Measurements from ENCODE around the gene PCDHGB3. TPM values are rescaled to one million over a fixed set of nuclear protein-coding genes. Genes with fewer than 3 reads are reported as not detected.

Gene PCDHGB3
- total and polyA plus RNA-seq, 2 donors: 0.14 to 0.33 TPM

- H3K9me3 ChIP-seq (ENCODE audit: control insufficient read depth in 2 of 2, insufficient read depth in 1 of 2, low read length in 1 of 2): peaks cover 9 to 39% of the 10 kb centered on the region in 2 donors
- H3K4me1 ChIP-seq (ENCODE audit: control insufficient read depth in 2 of 2, insufficient read depth in 2 of 2, low read length in 2 of 2): peaks cover 0 to 2% of the 10 kb centered on the region in 2 donors
- H3K4me3 ChIP-seq (ENCODE audit: low read length in 2 of 2): no peak within 1 kb of the TSS
- peaks cover under 1 to 47% of the 10 kb centered on the region in 2 donors for H3K27me3 ChIP-seq (ENCODE audit: control insufficient read depth in 2 of 2, insufficient read depth in 1 of 2, low read length in 1 of 2)
- DNase-seq (ENCODE audit: low read depth in 6 of 9, low spot score in 9 of 9): peak in 1 of 9 donors; percentile 4
- H3K27ac ChIP-seq (ENCODE audit: low read depth in 1 of 2, low read length in 1 of 2): no peak within 1 kb of the TSS
- H3K36me3 ChIP-seq (ENCODE audit: control insufficient read depth in 2 of 2, insufficient read depth in 2 of 2, low read length in 1 of 2): no peaks in the 10 kb centered on the region
- 22% methylated on average over 29 of the region's 29 CpGs for WGBS
These were observed 15.1 kb upstream of the PCDHGB3 start, which contains the start of gene PCDHGA4 for GRCh38 chr5:141354900-141355469. Gene PCDHGA4 (plus strand): TSS chr5:141355021. CDS start chr5:141355108, 87 bp downstream.

GRCh38 chr5:141355641-141356040 is 14.4 kb upstream of the PCDHGB3 start:
- H3K4me1 ChIP-seq (ENCODE audit: control insufficient read depth in 2 of 2, insufficient read depth in 2 of 2, low read length in 2 of 2): peaks cover 0 to 3% of the 10 kb centered on the region in 2 donors
- no peak for DNase-seq (ENCODE audit: low read depth in 6 of 9, low spot score in 9 of 9)
- H3K9me3 ChIP-seq (ENCODE audit: control insufficient read depth in 2 of 2, insufficient read depth in 1 of 2, low read length in 1 of 2): peaks cover 11 to 37% of the 10 kb centered on the region in 2 donors
- WGBS: 59% methylated on average over 24 of the region's 24 CpGs
- no peaks in the 10 kb centered on the region for H3K36me3 ChIP-seq (ENCODE audit: control insufficient read depth in 2 of 2, insufficient read depth in 2 of 2, low read length in 1 of 2)
- H3K4me3 ChIP-seq (ENCODE audit: low read length in 2 of 2): no peak overlapping the region
- H3K27ac ChIP-seq (ENCODE audit: low read depth in 1 of 2, low read length in 1 of 2): no peak overlapping the region
- peaks cover 3 to 48% of the 10 kb centered on the region in 2 donors for H3K27me3 ChIP-seq (ENCODE audit: control insufficient read depth in 2 of 2, insufficient read depth in 1 of 2, low read length in 1 of 2)

GRCh38 chr5:141356133-141356532 is 13.9 kb upstream of the PCDHGB3 start:
- DNase-seq (ENCODE audit: low read depth in 6 of 9, low spot score in 9 of 9): no peak
- Histone ChIP-seq H3K27me3 (ENCODE audit: control insufficient read depth in 2 of 2, insufficient read depth in 1 of 2, low read length in 1 of 2) (peaks cover 3 to 48% of the 10 kb centered on the region in 2 donors), H3K4me3 (ENCODE audit: low read length in 2 of 2) (no peak overlapping the region), H3K27ac (ENCODE audit: low read depth in 1 of 2, low read length in 1 of 2) (no peak overlapping the region), H3K4me1 (ENCODE audit: control insufficient read depth in 2 of 2, insufficient read depth in 2 of 2, low read length in 2 of 2) (peaks cover 0 to 3% of the 10 kb centered on the region in 2 donors), H3K36me3 (ENCODE audit: control insufficient read depth in 2 of 2, insufficient read depth in 2 of 2, low read length in 1 of 2) (no peaks in the 10 kb centered on the region), H3K9me3 (ENCODE audit: control insufficient read depth in 2 of 2, insufficient read depth in 1 of 2, low read length in 1 of 2) (peaks cover 11 to 34% of the 10 kb centered on the region in 2 donors)
- WGBS: 70% methylated on average over 5 of the region's 5 CpGs

- no peaks in the 10 kb centered on the region for H3K36me3 ChIP-seq (ENCODE audit: control insufficient read depth in 2 of 2, insufficient read depth in 2 of 2, low read length in 1 of 2)
- H3K4me3 ChIP-seq (ENCODE audit: low read length in 2 of 2): no peak overlapping the region
- 58% methylated on average over 19 of the region's 19 CpGs for WGBS
- peaks cover 16 to 41% of the 10 kb centered on the region in 2 donors for H3K9me3 ChIP-seq (ENCODE audit: control insufficient read depth in 2 of 2, insufficient read depth in 1 of 2, low read length in 1 of 2)
- H3K4me1 ChIP-seq (ENCODE audit: control insufficient read depth in 2 of 2, insufficient read depth in 2 of 2, low read length in 2 of 2): peaks cover 0 to 3% of the 10 kb centered on the region in 2 donors
- H3K27me3 ChIP-seq (ENCODE audit: control insufficient read depth in 2 of 2, insufficient read depth in 1 of 2, low read length in 1 of 2): peaks cover 3 to 49% of the 10 kb centered on the region in 2 donors
- no peak overlapping the region for H3K27ac ChIP-seq (ENCODE audit: low read depth in 1 of 2, low read length in 1 of 2)
- DNase-seq (ENCODE audit: low read depth in 6 of 9, low spot score in 9 of 9): no peak
These were observed 13.1 kb upstream of the PCDHGB3 start for GRCh38 chr5:141356950-141357349.

GRCh38 chr5:141359790-141360426 is 10.1 kb upstream of the PCDHGB3 start, which contains the start of gene PCDHGB2:
Gene PCDHGB2 (plus strand): TSS chr5:141359994. CDS start chr5:141360136, 142 bp downstream.
- Histone ChIP-seq H3K27ac (ENCODE audit: low read depth in 1 of 2, low read length in 1 of 2) (no peak within 1 kb of the TSS), H3K27me3 (ENCODE audit: control insufficient read depth in 2 of 2, insufficient read depth in 1 of 2, low read length in 1 of 2) (peaks cover 13 to 62% of the 10 kb centered on the region in 2 donors), H3K36me3 (ENCODE audit: control insufficient read depth in 2 of 2, insufficient read depth in 2 of 2, low read length in 1 of 2) (no peaks in the 10 kb centered on the region), H3K4me3 (ENCODE audit: low read length in 2 of 2) (peak within 1 kb of the TSS; percentile 28 to 38), H3K9me3 (ENCODE audit: control insufficient read depth in 2 of 2, insufficient read depth in 1 of 2, low read length in 1 of 2) (peaks cover 27 to 44% of the 10 kb centered on the region in 2 donors), H3K4me1 (ENCODE audit: control insufficient read depth in 2 of 2, insufficient read depth in 2 of 2, low read length in 2 of 2) (peaks cover 0 to 3% of the 10 kb centered on the region in 2 donors)
- DNase-seq (ENCODE audit: low read depth in 6 of 9, low spot score in 9 of 9): peak in 4 of 9 donors; percentile 8 to 52 (median 20)
- 24% methylated on average over 24 of the region's 24 CpGs for WGBS

GRCh38 chr5:141360685-141361084 is 9.4 kb upstream of the PCDHGB3 start:
- no peak overlapping the region for H3K27ac ChIP-seq (ENCODE audit: low read depth in 1 of 2, low read length in 1 of 2)
- peaks cover 25 to 39% of the 10 kb centered on the region in 2 donors for H3K9me3 ChIP-seq (ENCODE audit: control insufficient read depth in 2 of 2, insufficient read depth in 1 of 2, low read length in 1 of 2)
- no peak overlapping the region for H3K4me3 ChIP-seq (ENCODE audit: low read length in 2 of 2)
- WGBS: 45% methylated on average over 15 of the region's 15 CpGs
- H3K4me1 ChIP-seq (ENCODE audit: control insufficient read depth in 2 of 2, insufficient read depth in 2 of 2, low read length in 2 of 2): peaks cover 0 to 3% of the 10 kb centered on the region in 2 donors
- no peak for DNase-seq (ENCODE audit: low read depth in 6 of 9, low spot score in 9 of 9)
- H3K36me3 ChIP-seq (ENCODE audit: control insufficient read depth in 2 of 2, insufficient read depth in 2 of 2, low read length in 1 of 2): no peaks in the 10 kb centered on the region
- peaks cover 13 to 62% of the 10 kb centered on the region in 2 donors for H3K27me3 ChIP-seq (ENCODE audit: control insufficient read depth in 2 of 2, insufficient read depth in 1 of 2, low read length in 1 of 2)

- H3K27ac ChIP-seq (ENCODE audit: low read depth in 1 of 2, low read length in 1 of 2): no peak overlapping the region
- H3K36me3 ChIP-seq (ENCODE audit: control insufficient read depth in 2 of 2, insufficient read depth in 2 of 2, low read length in 1 of 2): no peaks in the 10 kb centered on the region
- no peak overlapping the region for H3K4me3 ChIP-seq (ENCODE audit: low read length in 2 of 2)
- H3K4me1 ChIP-seq (ENCODE audit: control insufficient read depth in 2 of 2, insufficient read depth in 2 of 2, low read length in 2 of 2): peaks cover 0 to 3% of the 10 kb centered on the region in 2 donors
- no peak for DNase-seq (ENCODE audit: low read depth in 6 of 9, low spot score in 9 of 9)
- peaks cover 24 to 37% of the 10 kb centered on the region in 2 donors for H3K9me3 ChIP-seq (ENCODE audit: control insufficient read depth in 2 of 2, insufficient read depth in 1 of 2, low read length in 1 of 2)
- peaks cover 13 to 62% of the 10 kb centered on the region in 2 donors for H3K27me3 ChIP-seq (ENCODE audit: control insufficient read depth in 2 of 2, insufficient read depth in 1 of 2, low read length in 1 of 2)
These were observed 7.3 kb upstream of the PCDHGB3 start for GRCh38 chr5:141362719-141363118.

GRCh38 chr5:141363952-141364660 is 5.9 kb upstream of the PCDHGB3 start, which contains the start of gene PCDHGA5:
Gene PCDHGA5 (plus strand): TSS chr5:141364162. CDS start chr5:141364331, 169 bp downstream.
- H3K4me3 ChIP-seq (ENCODE audit: low read length in 2 of 2): no peak within 1 kb of the TSS
- H3K9me3 ChIP-seq (ENCODE audit: control insufficient read depth in 2 of 2, insufficient read depth in 1 of 2, low read length in 1 of 2): peaks cover 24 to 37% of the 10 kb centered on the region in 2 donors
- peaks cover 0 to 3% of the 10 kb centered on the region in 2 donors for H3K4me1 ChIP-seq (ENCODE audit: control insufficient read depth in 2 of 2, insufficient read depth in 2 of 2, low read length in 2 of 2)
- H3K36me3 ChIP-seq (ENCODE audit: control insufficient read depth in 2 of 2, insufficient read depth in 2 of 2, low read length in 1 of 2): no peaks in the 10 kb centered on the region
- DNase-seq (ENCODE audit: low read depth in 6 of 9, low spot score in 9 of 9): no peak
- peaks cover 13 to 62% of the 10 kb centered on the region in 2 donors for H3K27me3 ChIP-seq (ENCODE audit: control insufficient read depth in 2 of 2, insufficient read depth in 1 of 2, low read length in 1 of 2)
- no peak within 1 kb of the TSS for H3K27ac ChIP-seq (ENCODE audit: low read depth in 1 of 2, low read length in 1 of 2)
- WGBS: 29% methylated on average over 34 of the region's 34 CpGs

Measured in thymus (tissue), 11 donors.